Measurements from ENCODE around the gene ZSCAN26. TPM values are rescaled to one million over a fixed set of nuclear protein-coding genes. Genes with fewer than 3 reads are reported as not detected.
"Not testable (repeated sequence)": the region's sequence is repeated elsewhere in the genome, so short reads cannot be mapped to it uniquely, and the experiment has no call there.

Gene ZSCAN26
- total and polyA plus RNA-seq, 7 donors, result 4.2 to 12.9 (median 7.4) TPM

DNA sequence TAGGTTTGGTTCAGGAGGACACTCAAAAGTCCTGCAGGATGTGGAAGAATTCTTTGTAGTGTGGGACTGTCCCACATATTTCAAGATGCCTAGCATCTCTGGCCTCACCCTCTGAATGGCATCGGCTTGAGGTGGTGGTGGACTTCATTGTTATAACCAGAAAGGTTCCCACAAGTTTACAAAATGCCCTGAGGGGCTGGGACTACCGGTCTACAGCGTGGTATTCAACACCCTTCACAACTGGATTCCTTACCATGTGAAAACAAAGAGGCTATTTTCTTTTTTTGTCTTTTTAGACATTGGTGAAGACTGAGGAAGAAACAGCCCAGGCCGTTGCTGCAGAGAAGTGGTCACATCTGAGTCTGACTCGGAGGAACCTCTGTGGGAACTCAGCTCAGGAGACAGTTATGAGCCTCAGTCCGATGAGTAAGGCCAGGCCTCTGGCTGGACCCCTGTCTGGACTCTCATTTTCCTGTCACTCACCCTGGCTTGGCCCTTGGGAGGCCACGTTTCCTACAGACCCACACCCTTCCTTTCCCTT, 29.6 kb downstream of the ZSCAN26 start:
- DNase-seq (no peak), ATAC-seq (no peak)
- TF ChIP-seq, protein P1, sequence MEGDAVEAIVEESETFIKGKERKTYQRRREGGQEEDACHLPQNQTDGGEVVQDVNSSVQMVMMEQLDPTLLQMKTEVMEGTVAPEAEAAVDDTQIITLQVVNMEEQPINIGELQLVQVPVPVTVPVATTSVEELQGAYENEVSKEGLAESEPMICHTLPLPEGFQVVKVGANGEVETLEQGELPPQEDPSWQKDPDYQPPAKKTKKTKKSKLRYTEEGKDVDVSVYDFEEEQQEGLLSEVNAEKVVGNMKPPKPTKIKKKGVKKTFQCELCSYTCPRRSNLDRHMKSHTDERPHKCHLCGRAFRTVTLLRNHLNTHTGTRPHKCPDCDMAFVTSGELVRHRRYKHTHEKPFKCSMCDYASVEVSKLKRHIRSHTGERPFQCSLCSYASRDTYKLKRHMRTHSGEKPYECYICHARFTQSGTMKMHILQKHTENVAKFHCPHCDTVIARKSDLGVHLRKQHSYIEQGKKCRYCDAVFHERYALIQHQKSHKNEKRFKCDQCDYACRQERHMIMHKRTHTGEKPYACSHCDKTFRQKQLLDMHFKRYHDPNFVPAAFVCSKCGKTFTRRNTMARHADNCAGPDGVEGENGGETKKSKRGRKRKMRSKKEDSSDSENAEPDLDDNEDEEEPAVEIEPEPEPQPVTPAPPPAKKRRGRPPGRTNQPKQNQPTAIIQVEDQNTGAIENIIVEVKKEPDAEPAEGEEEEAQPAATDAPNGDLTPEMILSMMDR (IDR thresholded peaks at IDR 0.05), result no peak
- H3K9me3 ChIP-seq, result no peaks in the 10 kb centered on the region
- H3K36me3 ChIP-seq (ENCODE audit: insufficient read depth in 1 of 2, low read depth in 1 of 2), result peaks cover 3 to 45% of the 10 kb centered on the region in 2 donors
- WGBS, 3 donors, result 93 to 95% (median 94%) methylated on average over 7 of the region's 7 CpGs
- H3K4me1 ChIP-seq, result no peaks in the 10 kb centered on the region
- H3K27me3 ChIP-seq (ENCODE audit: insufficient read depth in 3 of 3, low read length in 2 of 3), result no peaks in the 10 kb centered on the region
- no peak overlapping the region for H3K27ac ChIP-seq
- intact Hi-C loops (cut with DNase I), result no loop called here
- H3K4me3 ChIP-seq, result no peak overlapping the region

DNA sequence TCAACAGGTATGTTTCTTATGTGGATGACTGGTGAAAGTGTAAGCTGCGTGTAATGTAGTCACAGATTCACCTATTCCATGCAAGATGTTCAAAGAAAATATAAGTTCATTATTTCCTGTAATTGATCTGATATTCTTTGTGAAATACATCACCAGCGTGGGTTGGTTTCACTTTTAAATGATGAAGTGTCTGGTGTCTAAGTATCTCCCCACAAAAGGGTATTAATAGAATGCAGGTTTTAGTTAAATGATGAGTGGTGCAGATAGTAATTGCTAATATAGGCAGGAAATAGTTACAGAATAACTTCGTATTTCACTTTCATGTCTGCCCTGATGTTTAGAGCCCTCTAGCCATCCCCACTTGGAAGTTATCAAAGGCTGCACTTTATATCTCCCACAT, 36.6 kb downstream of the ZSCAN26 start:
- H3K4me1 ChIP-seq, result no peaks in the 10 kb centered on the region
- peaks cover 3 to 25% of the 10 kb centered on the region in 2 donors for H3K36me3 ChIP-seq (ENCODE audit: insufficient read depth in 1 of 2, low read depth in 1 of 2)
- peaks cover 5% of the 10 kb centered on the region for H3K9me3 ChIP-seq
- ATAC-seq, result no peak
- H3K27ac ChIP-seq, result no peak overlapping the region
- no peaks in the 10 kb centered on the region for H3K27me3 ChIP-seq (ENCODE audit: insufficient read depth in 3 of 3, low read length in 2 of 3)
- DNase-seq, result no peak
- WGBS, 3 donors, result 93 to 97% (median 94%) methylated on average over 3 of the region's 3 CpGs
- TF ChIP-seq, protein P1 (IDR thresholded peaks at IDR 0.05), result no peak
- intact Hi-C loops (cut with DNase I), result no loop called here
- H3K4me3 ChIP-seq, result no peak overlapping the region

DNA sequence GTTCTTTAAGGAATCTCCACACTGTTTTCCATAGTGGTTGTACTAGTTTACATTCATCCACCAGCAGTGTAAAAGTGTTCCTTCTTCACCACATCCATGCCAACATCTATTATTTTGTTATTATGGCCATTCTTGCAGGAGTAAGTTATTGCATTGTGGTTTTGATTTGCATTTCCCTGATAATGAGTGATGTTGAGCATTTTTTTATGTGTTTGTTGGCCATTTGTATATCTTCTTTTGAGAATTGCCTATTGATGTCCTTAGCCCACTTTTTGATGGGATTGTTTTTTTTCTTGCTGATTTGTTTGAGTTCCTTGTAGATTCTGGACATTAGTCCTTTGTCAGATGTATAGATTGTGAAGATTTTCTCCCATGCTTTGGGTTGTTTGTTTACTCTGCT, 39.4 kb downstream of the ZSCAN26 start:
- H3K27ac ChIP-seq; H3K4me1 ChIP-seq; DNase-seq; H3K27me3 ChIP-seq (ENCODE audit: insufficient read depth in 3 of 3, low read length in 2 of 3); intact Hi-C loops (cut with DNase I); H3K36me3 ChIP-seq (ENCODE audit: insufficient read depth in 1 of 2, low read depth in 1 of 2); H3K4me3 ChIP-seq; H3K9me3 ChIP-seq; ATAC-seq: not testable (repeated sequence)

DNA sequence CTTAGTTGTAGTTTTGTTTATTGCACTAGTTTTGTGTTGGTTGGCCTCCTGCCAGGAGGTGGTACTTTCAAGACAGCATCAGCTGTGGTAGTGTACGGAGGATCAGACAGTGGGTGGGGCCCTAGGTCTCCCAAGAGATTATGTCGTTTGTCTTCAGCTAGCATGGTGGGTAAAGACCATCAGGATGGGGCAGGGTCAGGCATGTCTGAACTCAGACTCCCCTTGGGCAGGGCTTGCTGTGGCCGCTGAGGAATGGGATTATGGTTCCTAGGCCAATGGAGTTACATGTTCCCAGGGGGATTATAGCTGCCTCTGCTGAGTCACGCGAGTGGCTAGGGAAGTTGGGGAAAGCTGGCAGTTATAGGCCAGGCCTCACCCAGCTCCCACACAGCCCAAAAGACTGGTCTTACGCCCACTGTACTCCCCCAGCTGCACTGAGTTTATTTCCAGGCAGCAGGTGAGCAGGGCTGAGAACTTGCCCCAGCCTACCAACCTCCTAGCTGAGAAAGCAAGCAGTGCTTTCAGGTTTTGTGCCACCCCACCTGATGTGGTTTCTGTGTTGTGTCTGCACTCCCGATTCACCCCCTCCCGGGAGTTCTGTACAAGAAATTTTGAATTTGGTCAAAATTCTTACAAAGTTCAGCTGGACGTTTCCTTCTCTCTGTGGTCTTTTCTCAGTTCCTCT, 44.3 kb downstream of the ZSCAN26 start:
- ATAC-seq (no peak), DNase-seq (no peak)
- Histone ChIP-seq H3K36me3 (ENCODE audit: insufficient read depth in 1 of 2, low read depth in 1 of 2) (no peaks in the 10 kb centered on the region), H3K9me3 (peaks cover under 1% of the 10 kb centered on the region), H3K4me3 (no peak overlapping the region), H3K27me3 (ENCODE audit: insufficient read depth in 3 of 3, low read length in 2 of 3) (no peaks in the 10 kb centered on the region), H3K27ac (no peak overlapping the region), H3K4me1 (no peaks in the 10 kb centered on the region)
- intact Hi-C loops (cut with DNase I), result no loop called here
- 78 to 81% (median 78%) methylated on average over 9 of the region's 9 CpGs for WGBS, 3 donors
- TF ChIP-seq, protein P1 (IDR thresholded peaks at IDR 0.05), result no peak

DNA sequence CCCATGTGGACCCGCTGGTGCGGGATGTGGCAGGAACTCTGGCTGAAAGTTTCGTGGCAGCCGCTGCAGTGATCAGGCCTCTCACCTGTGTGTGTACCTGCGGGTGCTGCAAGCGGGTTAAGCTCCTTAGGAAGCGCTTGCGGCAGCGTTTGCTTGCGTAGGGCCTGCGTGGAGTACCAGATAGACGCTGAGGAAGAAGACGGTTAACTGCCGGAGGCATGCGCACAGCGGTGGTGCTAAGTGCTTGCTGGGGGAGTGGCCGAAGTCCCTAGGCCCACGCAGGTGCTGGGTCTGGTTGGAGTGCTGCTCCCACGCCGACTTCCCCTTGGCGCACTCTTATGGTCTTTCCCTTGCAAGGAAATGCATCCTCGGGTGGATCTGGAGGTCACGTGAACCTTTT, 46.0 kb downstream of the ZSCAN26 start:
- Histone ChIP-seq H3K27ac (no peak overlapping the region), H3K4me1 (no peaks in the 10 kb centered on the region), H3K4me3 (no peak overlapping the region), H3K27me3 (ENCODE audit: insufficient read depth in 3 of 3, low read length in 2 of 3) (no peaks in the 10 kb centered on the region), H3K36me3 (ENCODE audit: insufficient read depth in 1 of 2, low read depth in 1 of 2) (no peaks in the 10 kb centered on the region), H3K9me3 (no peaks in the 10 kb centered on the region)
- 84 to 90% (median 89%) methylated on average over 23 of the region's 23 CpGs for WGBS, 3 donors
- TF ChIP-seq, protein P1 (IDR thresholded peaks at IDR 0.05), result no peak
- DNase-seq (no peak), ATAC-seq (no peak)
- intact Hi-C loops (cut with DNase I), result no loop called here
